ENCODE measurements around the gene MYT1. TPM values are rescaled to one million over a fixed set of nuclear protein-coding genes. Genes with fewer than 3 reads are reported as not detected.
"Not testable (repeated sequence)": the region's sequence is repeated elsewhere in the genome, so short reads cannot be mapped to it uniquely, and the experiment has no call there.

Gene MYT1
- total and polyA plus RNA-seq, 3 donors from 2014 or later, result 1.7 to 22.2 (median 2.9) TPM

DNA sequence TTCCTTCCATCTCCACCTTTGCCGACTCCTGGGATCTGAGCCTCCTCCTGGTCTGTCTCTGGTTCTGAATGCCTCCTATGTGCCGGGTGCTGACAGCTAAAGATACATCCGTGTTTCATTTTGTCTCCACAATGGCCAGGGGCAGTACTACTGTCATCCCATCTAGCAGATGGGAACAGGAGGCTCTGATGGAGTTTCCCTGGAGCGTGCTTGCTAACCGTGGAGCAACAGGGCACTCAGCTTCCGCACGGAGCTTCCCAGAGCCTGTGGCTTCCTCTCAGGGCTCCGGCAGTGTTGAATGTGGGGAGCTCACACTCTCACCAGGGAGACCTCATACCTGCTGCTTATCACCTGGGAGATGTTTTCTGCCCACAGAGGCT, 45.0 kb upstream of the MYT1 start:
- H3K27me3 ChIP-seq, result no peaks in the 10 kb centered on the region
- intact Hi-C loops (cut with DNase I; ENCODE audit: low total_unique reads), result no loop called here
- no peak overlapping the region for H3K4me3 ChIP-seq
- H3K27ac ChIP-seq, result no peak overlapping the region
- H3K9me3 ChIP-seq, result no peaks in the 10 kb centered on the region
- no peaks in the 10 kb centered on the region for H3K36me3 ChIP-seq (ENCODE audit: low read depth, missing control alignments)
- TF ChIP-seq POLR2A (IDR thresholded peaks at IDR 0.05), result no peak
- TF ChIP-seq, protein P1, sequence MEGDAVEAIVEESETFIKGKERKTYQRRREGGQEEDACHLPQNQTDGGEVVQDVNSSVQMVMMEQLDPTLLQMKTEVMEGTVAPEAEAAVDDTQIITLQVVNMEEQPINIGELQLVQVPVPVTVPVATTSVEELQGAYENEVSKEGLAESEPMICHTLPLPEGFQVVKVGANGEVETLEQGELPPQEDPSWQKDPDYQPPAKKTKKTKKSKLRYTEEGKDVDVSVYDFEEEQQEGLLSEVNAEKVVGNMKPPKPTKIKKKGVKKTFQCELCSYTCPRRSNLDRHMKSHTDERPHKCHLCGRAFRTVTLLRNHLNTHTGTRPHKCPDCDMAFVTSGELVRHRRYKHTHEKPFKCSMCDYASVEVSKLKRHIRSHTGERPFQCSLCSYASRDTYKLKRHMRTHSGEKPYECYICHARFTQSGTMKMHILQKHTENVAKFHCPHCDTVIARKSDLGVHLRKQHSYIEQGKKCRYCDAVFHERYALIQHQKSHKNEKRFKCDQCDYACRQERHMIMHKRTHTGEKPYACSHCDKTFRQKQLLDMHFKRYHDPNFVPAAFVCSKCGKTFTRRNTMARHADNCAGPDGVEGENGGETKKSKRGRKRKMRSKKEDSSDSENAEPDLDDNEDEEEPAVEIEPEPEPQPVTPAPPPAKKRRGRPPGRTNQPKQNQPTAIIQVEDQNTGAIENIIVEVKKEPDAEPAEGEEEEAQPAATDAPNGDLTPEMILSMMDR (IDR thresholded peaks at IDR 0.05), result no peak
- 76 to 87% methylated on average over 8 of the region's 8 CpGs for WGBS, 2 donors
- no peak for DNase-seq
- H3K4me1 ChIP-seq, result no peaks in the 10 kb centered on the region

DNA sequence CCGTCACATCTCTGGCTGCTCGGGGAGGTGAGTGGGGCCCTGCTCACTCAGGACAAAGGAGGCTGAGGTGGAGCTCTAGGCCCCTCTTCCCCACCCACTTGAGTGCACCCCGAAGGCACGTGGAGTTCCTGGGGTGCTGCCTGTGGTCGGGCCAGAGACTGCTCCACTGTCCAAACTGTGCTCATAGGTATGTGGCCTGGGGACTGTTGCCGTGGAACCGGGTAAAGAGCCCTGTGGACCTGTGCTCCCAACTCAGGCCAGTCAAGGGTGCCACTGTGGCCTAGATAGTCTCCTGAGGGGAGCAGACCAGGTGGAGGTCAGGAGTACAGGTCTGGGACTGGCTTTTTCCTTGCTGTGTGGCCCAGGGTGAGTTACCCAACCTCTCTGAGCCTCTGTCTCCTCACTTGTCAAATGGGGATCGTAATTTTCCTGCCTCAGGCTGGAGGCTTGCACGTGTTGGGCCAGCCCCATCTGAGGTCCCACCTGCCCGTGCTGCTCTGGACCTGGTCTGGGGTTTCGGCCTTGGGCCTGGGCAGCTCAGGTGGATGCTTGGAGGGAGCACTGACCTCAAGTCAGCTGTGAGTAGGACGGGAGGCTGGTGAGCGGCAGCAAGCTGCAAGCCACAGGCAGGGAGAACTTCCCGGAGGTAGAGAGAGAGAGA, 44.4 kb upstream of the MYT1 start:
- Histone ChIP-seq H3K4me3 (no peak overlapping the region), H3K27ac (no peak overlapping the region)
- no peak for DNase-seq

DNA sequence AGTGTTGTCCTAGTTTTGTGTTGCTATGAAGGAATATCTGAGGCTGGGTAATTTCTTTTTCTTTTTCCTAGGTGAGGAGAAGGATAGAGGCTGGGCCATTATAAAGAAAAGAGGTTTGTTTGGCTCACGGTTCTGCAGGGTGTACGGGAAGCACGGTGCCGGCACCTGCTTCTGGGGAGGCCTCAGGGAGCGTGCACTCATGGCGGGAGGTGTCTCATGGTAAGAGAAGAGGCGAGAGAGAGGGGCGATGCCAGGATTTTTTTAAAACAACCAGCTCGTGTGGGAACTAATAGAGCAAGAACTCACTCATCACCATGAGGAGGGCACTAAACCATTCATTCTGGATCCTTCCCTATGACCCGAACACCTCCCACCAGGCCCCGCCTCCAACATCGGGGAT, 42.7 kb upstream of the MYT1 start:
- DNase-seq, result no peak
- no peak overlapping the region for H3K4me3 ChIP-seq
- intact Hi-C loops (cut with DNase I; ENCODE audit: low total_unique reads), result no loop called here
- TF ChIP-seq POLR2A (IDR thresholded peaks at IDR 0.05), result no peak
- 85 to 87% methylated on average over 12 of the region's 12 CpGs for WGBS, 2 donors
- H3K4me1 ChIP-seq, result no peaks in the 10 kb centered on the region
- no peaks in the 10 kb centered on the region for H3K27me3 ChIP-seq
- no peaks in the 10 kb centered on the region for H3K36me3 ChIP-seq (ENCODE audit: low read depth, missing control alignments)
- H3K27ac ChIP-seq, result no peak overlapping the region
- no peaks in the 10 kb centered on the region for H3K9me3 ChIP-seq

More for the DNA sequence above, 44.4 kb upstream of the MYT1 start:
- Histone ChIP-seq H3K36me3 (ENCODE audit: low read depth, missing control alignments) (no peaks in the 10 kb centered on the region), H3K4me1 (no peaks in the 10 kb centered on the region), H3K9me3 (no peaks in the 10 kb centered on the region), H3K27me3 (no peaks in the 10 kb centered on the region)
- no peak for TF ChIP-seq POLR2A (IDR thresholded peaks at IDR 0.05)
- TF ChIP-seq, protein P1 (IDR thresholded peaks at IDR 0.05), result no peak
- 72 to 76% methylated on average over 9 to 14 of the region's 14 CpGs for WGBS, 2 donors
- intact Hi-C loops (cut with DNase I; ENCODE audit: low total_unique reads), result no loop called here

DNA sequence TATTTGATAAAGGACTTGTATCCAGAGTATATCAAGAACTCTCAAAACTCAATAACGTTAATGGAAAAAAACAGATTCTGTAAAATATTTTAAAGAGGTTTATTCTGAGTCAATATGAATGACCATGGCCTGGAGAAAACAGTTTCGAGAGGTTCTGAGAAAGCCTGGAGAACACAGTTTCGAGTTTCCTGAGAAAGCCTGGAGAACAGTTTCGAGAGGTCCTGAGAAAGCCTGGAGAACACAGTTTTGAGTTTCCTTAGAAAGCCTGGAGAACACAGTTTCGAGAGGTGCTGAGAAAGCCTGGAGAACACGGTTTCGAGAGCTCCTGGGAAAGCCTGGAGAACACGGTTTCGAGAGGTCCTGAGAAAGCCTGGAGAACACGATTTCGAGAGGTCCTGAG, 41.3 kb upstream of the MYT1 start:
- DNase-seq; H3K36me3 ChIP-seq (ENCODE audit: low read depth, missing control alignments); H3K27ac ChIP-seq; H3K4me1 ChIP-seq; H3K4me3 ChIP-seq; H3K27me3 ChIP-seq; H3K9me3 ChIP-seq; intact Hi-C loops (cut with DNase I; ENCODE audit: low total_unique reads): not testable (repeated sequence)
- 86 to 90% methylated on average over 11 of the region's 11 CpGs for WGBS, 2 donors

DNA sequence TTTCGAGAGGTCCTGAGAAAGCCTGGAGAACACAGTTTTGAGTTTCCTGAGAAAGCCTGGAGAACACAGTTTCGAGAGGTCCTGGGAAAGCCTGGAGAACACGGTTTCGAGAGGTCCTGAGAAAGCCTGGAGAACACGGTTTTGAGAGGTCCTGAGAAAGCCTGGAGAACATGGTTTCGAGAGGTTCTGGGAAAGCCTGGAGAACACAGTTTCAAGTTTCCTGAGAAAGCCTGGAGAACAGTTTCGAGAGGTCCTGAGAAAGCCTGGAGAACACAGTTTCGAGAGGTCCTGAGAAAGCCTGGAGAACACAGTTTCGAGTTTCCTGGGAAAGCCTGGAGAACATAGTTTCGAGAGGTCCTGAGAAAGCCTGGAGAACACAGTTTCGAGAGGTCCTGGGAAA, 40.7 kb upstream of the MYT1 start:
- H3K27ac ChIP-seq; H3K36me3 ChIP-seq (ENCODE audit: low read depth, missing control alignments); H3K4me1 ChIP-seq; H3K9me3 ChIP-seq; intact Hi-C loops (cut with DNase I; ENCODE audit: low total_unique reads); H3K4me3 ChIP-seq; DNase-seq; H3K27me3 ChIP-seq: not testable (repeated sequence)
- WGBS, 2 donors, result 89 to 91% methylated on average over 11 of the region's 11 CpGs

DNA sequence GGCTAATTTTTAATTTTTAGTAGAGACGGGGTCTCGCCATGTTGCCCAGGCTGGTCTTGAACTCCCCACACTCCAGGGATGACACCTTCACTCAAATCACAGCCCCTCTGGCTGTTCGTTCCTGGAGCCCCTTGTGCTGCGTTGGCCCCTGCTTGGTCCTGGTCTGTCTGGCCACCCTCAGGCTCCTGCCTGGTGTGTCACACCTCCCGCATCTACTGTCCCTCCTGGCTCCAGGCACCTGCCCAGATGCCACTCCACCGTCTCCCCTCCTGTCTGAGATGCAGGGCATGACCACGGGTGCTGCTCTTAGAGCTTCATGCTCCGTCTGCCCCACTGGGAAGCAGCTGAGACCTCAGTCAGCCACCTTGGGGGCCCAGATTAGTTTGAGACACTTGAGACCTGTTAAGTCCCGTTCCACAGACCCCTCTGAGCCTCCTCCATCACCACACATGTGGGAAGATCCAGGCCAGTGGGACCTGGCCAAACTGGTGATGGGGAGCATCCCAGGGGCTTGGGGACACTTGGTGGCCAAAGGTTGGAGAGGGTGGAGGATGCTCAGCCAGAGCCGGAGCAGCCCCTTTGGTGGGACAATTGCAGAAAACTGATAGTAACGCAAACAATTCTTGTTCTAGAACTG, 35.0 kb upstream of the MYT1 start:
- Histone ChIP-seq H3K36me3 (ENCODE audit: low read depth, missing control alignments) (no peaks in the 10 kb centered on the region), H3K4me1 (no peaks in the 10 kb centered on the region), H3K27ac (no peak overlapping the region), H3K9me3 (no peaks in the 10 kb centered on the region), H3K4me3 (no peak overlapping the region), H3K27me3 (no peaks in the 10 kb centered on the region)
- no peak for DNase-seq
- TF ChIP-seq POLR2A (IDR thresholded peaks at IDR 0.05), result no peak
- TF ChIP-seq, protein P1 (IDR thresholded peaks at IDR 0.05), result no peak
- 85 to 86% methylated on average over 9 to 11 of the region's 11 CpGs for WGBS, 2 donors
- intact Hi-C loops (cut with DNase I; ENCODE audit: low total_unique reads), result no loop called here
